Heart right ventricle (tissue), 16 donors: ENCODE results near the gene FHIT. TPM values are rescaled to one million over a fixed set of nuclear protein-coding genes. Genes with fewer than 3 reads are reported as not detected.

ENCODE experiments used
- ATAC-seq, 8 donors: fragments of 200-7000 bp; cut with Tn5 transposase; one replicate each; pipeline ENCODE4 v1.9.1; 2020; ENCODE audit warnings: mild to moderate bottlenecking in 8 of 8, moderate library complexity in 8 of 8, moderate number of reproducible peaks in 1 of 8
- DNase-seq, 2 donors: peaks; one replicate each; pipeline ENCODE4 v3.0.0-alpha.2; 2020
- H3K27ac ChIP-seq, 10 donors: fragments of 200-600 bp; sonication (generic) in 2 of 10; one replicate each; pipeline versions ENCODE4 v1.5.0 to v1.8.0; 2020 to 2022; ENCODE audit warnings: mild to moderate bottlenecking in 3 of 10
- H3K27me3 ChIP-seq, 7 donors: fragments of 200-600 bp; one replicate each; pipeline ENCODE4 v1.8.0; 2021 to 2022; ENCODE audit warnings: mild to moderate bottlenecking in 2 of 7
- H3K36me3 ChIP-seq, 9 donors: fragments of 200-600 bp; sonication (generic) in 1 of 9; one replicate each; pipeline versions ENCODE4 v1.5.0 to v1.8.0; 2020 to 2022; ENCODE audit warnings: mild to moderate bottlenecking in 2 of 9
- H3K4me1 ChIP-seq, 9 donors: fragments of 200-600 bp; sonication (generic) in 1 of 9; one replicate each; pipeline versions ENCODE4 v1.5.0 to v1.8.0; 2020 to 2022; ENCODE audit warnings: mild to moderate bottlenecking in 4 of 9
- H3K4me3 ChIP-seq, 10 donors: fragments of 200-600 bp; sonication (generic) in 2 of 10; one replicate each; pipeline versions ENCODE4 v1.5.0 to v1.8.0; 2020 to 2022; ENCODE audit warnings: mild to moderate bottlenecking in 7 of 10, moderate library complexity in 2 of 10
- H3K9me3 ChIP-seq, 11 donors: fragments of 200-600 bp in 10 of 11; sonication (generic) in 2 of 11; one replicate each; pipeline versions ENCODE4 v1.5.0 to v1.8.0; 2013 to 2022; ENCODE audit warnings: mild to moderate bottlenecking in 2 of 11, control low read depth in 1 of 11, moderate library complexity in 1 of 11
- CTCF ChIP-seq, 9 donors: fragments of 200-600 bp; sonication (generic) in 2 of 9; IDR thresholded peaks; one replicate each; pipeline versions ENCODE4 v1.5.0 to v1.8.0; 2021 to 2022; ENCODE audit warnings: antibody characterized with exemption in 9 of 9, mild to moderate bottlenecking in 5 of 9, moderate library complexity in 1 of 9
- WGBS, 2 donors: extraction: QIAGEN DNeasy Blood & Tissue Kit; methylation state at CpG; one replicate each; pipeline ENCODE4 v1.1.7; 2013; ENCODE audit warnings: inconsistent platforms in 1 of 2; 5-methylcytosine and 5-hydroxymethylcytosine counted together
- intact Hi-C, 10 donors: fragments of 100-400 bp; cut with DNase I; formaldehyde crosslinking; loops; one replicate each; pipeline versions ENCODE4 v1.11.1 to v1.14.2; 2022
- polyA plus RNA-seq, 2 donors: library from polyadenylated mRNA; stranded (reverse); fragments of 200-250 nt; gene quantifications; one replicate each; pipeline ENCODE4 v1.2.3, GENCODE V29; 2013
- total RNA-seq, 10 donors: library from RNA; stranded (reverse); fragmentation: NEBNext Ultra II Directional in 3 of 10; extraction: Animal tissue kit (Norgen Biotek cat#: 25700) in 3 of 10; gene quantifications; one replicate each; pipeline versions ENCODE4 v1.2.1 to v1.2.4, GENCODE V29; 2021 to 2023
- donor health status: Arrhythmogenic right ventricular cardiomyopathy.
- donor health status: ischemic (EF 13 %, LVEDD 7.1; RV severe dilation, severe dysfunction).
- donor health status: healthy with polysubstance abuse.
- donor health status: DM: no; HTN: yes; CAD: no.
- donor health status: DM: no; HTN: no; CAD: no.
- donor health status: ischemic (EF 25% LVEDD 6.9; RV normal size, moderate dysfunction).
- donor health status: ischemic (EF 25% LVEDD 5.7; RV mildly dilated, moderate dysfunction).
- donor health status: healthy.
- donor health status: DM: yes; HTN: yes; CAD: no.
- donor health status: Ischemic cardiomyopathy.
- donor health status: ischemic (EF 35%, LVEDD 5.7; RV mildly dilated, moderate dysfunction).
- donor health status: nonischemic (EF 11% LVEDD 7.7; RV severe dilation, severe dysfunction).
- donor health status: DM: yes; HTN: yes; CAD: no.
- donor health status: PGD.
- donor health status: ischemic (EF 29% LVEDD 5.4; RV normal size, mild dysfunction).
- donor health status: nonischemic (EF 23%, LVEDD 6.1; RV moderate dilation, normal function).

The FHIT gene
- total and polyA plus RNA-seq, 12 donors: 4.7 to 25.5 (median 18.3) TPM

- DNase-seq (no peak), ATAC-seq (peak in 2 of 8 donors; percentile 55 to 72)
- no peak for TF ChIP-seq CTCF (IDR thresholded peaks at IDR 0.05)
Observed at GRCh38 chr3:60101621-60102020, 1149.6 kb downstream of the FHIT start.

DNA sequence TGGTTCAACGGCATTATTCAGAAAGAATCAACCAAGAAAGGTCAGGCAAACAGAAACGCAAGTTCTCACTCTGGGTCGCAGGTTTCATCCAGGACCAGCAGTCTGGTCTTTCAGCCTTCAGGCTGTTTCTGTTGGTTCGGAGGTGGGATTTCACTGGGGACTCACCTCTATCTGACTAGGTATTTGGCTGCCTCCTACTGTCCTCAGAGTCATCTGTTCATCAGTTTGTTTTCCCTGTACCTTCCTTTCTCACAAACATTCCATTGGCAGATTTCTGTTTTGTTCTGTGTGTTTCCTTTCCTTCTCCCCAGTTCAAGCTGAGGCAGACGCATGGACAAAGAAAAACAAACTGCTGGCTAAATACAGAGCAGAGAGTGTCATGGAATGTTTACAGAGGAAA is 1154.8 kb downstream of the FHIT start:
- no peak for DNase-seq
- H3K27ac ChIP-seq: no peak overlapping the region
- H3K36me3 ChIP-seq: no peaks in the 10 kb centered on the region
- no peak overlapping the region for H3K4me3 ChIP-seq
- no peaks in the 10 kb centered on the region for H3K4me1 ChIP-seq
- TF ChIP-seq CTCF (IDR thresholded peaks at IDR 0.05): no peak
- intact Hi-C loops: no loop called here
- H3K9me3 ChIP-seq: peaks cover 0 to 9% (median 0%) of the 10 kb centered on the region in 11 donors
- 68 to 70% methylated on average over 5 of the region's 5 CpGs for WGBS, 2 donors
- no peaks in the 10 kb centered on the region for H3K27me3 ChIP-seq
- peak in 1 of 8 donors; percentile 46 for ATAC-seq

More at GRCh38 chr3:60101621-60102020, 1149.6 kb downstream of the FHIT start:
- intact Hi-C loops: no loop called here
- Histone ChIP-seq H3K36me3 (no peaks in the 10 kb centered on the region), H3K9me3 (no peaks in the 10 kb centered on the region), H3K4me3 (no peak overlapping the region), H3K27me3 (no peaks in the 10 kb centered on the region), H3K4me1 (no peaks in the 10 kb centered on the region), H3K27ac (no peak overlapping the region)
- WGBS, 2 donors: 61 to 71% methylated on average over 4 of the region's 4 CpGs

DNA sequence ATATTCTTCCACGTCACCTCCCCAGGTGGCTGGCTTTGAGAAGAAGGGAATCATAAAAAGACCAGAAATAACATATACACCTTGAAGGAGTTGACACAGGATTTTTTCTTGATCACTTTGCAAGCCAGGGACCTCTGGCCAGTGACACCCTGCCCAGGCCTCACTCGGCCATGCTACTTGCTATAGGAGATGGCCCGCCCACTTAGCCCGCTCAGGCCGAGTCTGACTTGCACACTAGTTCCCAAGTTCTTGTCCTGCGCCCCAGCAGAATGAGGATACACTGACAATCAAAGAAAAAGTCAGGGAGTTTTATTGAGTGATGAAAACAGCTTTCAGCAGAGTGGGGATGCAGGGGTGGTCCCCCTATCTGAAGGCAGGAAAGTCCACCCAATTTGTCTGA is 1155.3 kb downstream of the FHIT start:
- ATAC-seq: no peak
- no peaks in the 10 kb centered on the region for H3K27me3 ChIP-seq
- H3K27ac ChIP-seq: no peak overlapping the region
- DNase-seq: no peak
- H3K4me3 ChIP-seq: no peak overlapping the region
- H3K4me1 ChIP-seq: no peaks in the 10 kb centered on the region
- TF ChIP-seq CTCF (IDR thresholded peaks at IDR 0.05): no peak
- H3K9me3 ChIP-seq: peaks cover 0 to 9% (median 0%) of the 10 kb centered on the region in 11 donors
- intact Hi-C loops: no loop called here
- WGBS, 2 donors: 92 to 94% methylated on average over 6 of the region's 6 CpGs
- no peaks in the 10 kb centered on the region for H3K36me3 ChIP-seq

- no peak overlapping the region for H3K27ac ChIP-seq
- WGBS, 2 donors: 56 to 66% methylated on average over 4 of the region's 4 CpGs
- H3K36me3 ChIP-seq: no peaks in the 10 kb centered on the region
- ATAC-seq (no peak), DNase-seq (no peak)
- H3K4me3 ChIP-seq: no peak overlapping the region
- no peaks in the 10 kb centered on the region for H3K27me3 ChIP-seq
- H3K9me3 ChIP-seq: peaks cover 0 to 9% (median 0%) of the 10 kb centered on the region in 11 donors
- TF ChIP-seq CTCF (IDR thresholded peaks at IDR 0.05): no peak
- H3K4me1 ChIP-seq: no peaks in the 10 kb centered on the region
- intact Hi-C loops: no loop called here
Observed at GRCh38 chr3:60095516-60095915, 1155.7 kb downstream of the FHIT start.
